ENCODE measurements around the gene NR4A1.
A peak's percentile ranks its signal among the peaks of the same experiment; 100 is the strongest.

NR4A1 gene

GRCh38 chr12:52044292-52044983, 6.8 kb upstream of the NR4A1 start:
- TF ChIP-seq ZNF138 (tag by site-specific recombination; IDR thresholded peaks at IDR 0.05; ENCODE audit: borderline replicate concordance) = no peak
- TF ChIP-seq ZNF768 (tag by site-specific recombination; IDR thresholded peaks at IDR 0.05) = no peak
- TF ChIP-seq ZNF623 (tag by site-specific recombination; IDR thresholded peaks at IDR 0.05) = no peak
- TF ChIP-seq ZNF2 (tag by site-specific recombination; IDR thresholded peaks at IDR 0.05) = no peak
- TF ChIP-seq KLF9 (tag by site-specific recombination; IDR thresholded peaks at IDR 0.05; ENCODE audit: low read depth) = no peak
- TF ChIP-seq ZNF223 (tag by site-specific recombination; IDR thresholded peaks at IDR 0.05) = no peak
- TF ChIP-seq ZNF391 (tag by site-specific recombination; IDR thresholded peaks at IDR 0.05; ENCODE audit: borderline replicate concordance, low read depth) = no peak
- TF ChIP-seq ZNF518A (tag by site-specific recombination; conservative IDR thresholded peaks at IDR 0.05; ENCODE audit: low read depth) = no peak
- TF ChIP-seq GLI4 (tag by site-specific recombination; IDR thresholded peaks at IDR 0.05) = no peak
- no peak for TF ChIP-seq ZBTB44 (tag by site-specific recombination; IDR thresholded peaks at IDR 0.05)
- no peak for TF ChIP-seq TSHZ1 (tag by site-specific recombination; IDR thresholded peaks at IDR 0.05; ENCODE audit: borderline replicate concordance)
- ChIA-PET CTCF (interaction anchor here (4.0 kb wide), 1 partner anchor 20 kb away, joined by 23 read pairs; no protein-coding TSS in a partner anchor), POLR2A (interaction anchor here (0.9 to 1.3 kb wide), 2 partner anchors 12 to 79 kb away, joined by 3 to 4 read pairs; no protein-coding TSS in a partner anchor)
- Histone ChIP-seq H3K27ac (ENCODE audit: extremely low read depth, low read depth, low read length) (no peak overlapping the region), H3K4me3 (ENCODE audit: low read depth, low read length) (no peak overlapping the region), H3K9me3 (ENCODE audit: control insufficient read depth, insufficient read depth, low read depth, low read length) (no peaks in the 10 kb centered on the region), H3K36me3 (ENCODE audit: control insufficient read depth in 2 of 2, insufficient read depth in 1 of 2, low read length in 2 of 2) (peaks cover 0 to 4% of the 10 kb centered on the region in 2 experiments; a peak in 1 of 3 replicates), H3K4me1 (ENCODE audit: control insufficient read depth, insufficient read depth, low read length) (no peaks in the 10 kb centered on the region)

- peak; percentile 91 for TF ChIP-seq KLF1 (tag by site-specific recombination; IDR thresholded peaks at IDR 0.05)
- TF ChIP-seq YY2 (tag by site-specific recombination; IDR thresholded peaks at IDR 0.05) = no peak
- ChIA-PET CTCF (interaction anchor here (4.0 kb wide), 1 partner anchor 21 kb away, joined by 23 read pairs; no protein-coding TSS in a partner anchor), POLR2A (no interaction called here)
- H3K4me3 ChIP-seq (ENCODE audit: low read depth, low read length) = no peak overlapping the region
- H3K4me1 ChIP-seq (ENCODE audit: control insufficient read depth, insufficient read depth, low read length) = 0 out of 2 replicates have a peak, but pooled peaks cover 4% of the 10 kb centered on the region
- H3K27ac ChIP-seq (ENCODE audit: extremely low read depth, low read depth, low read length) = no peak overlapping the region
- no peaks in the 10 kb centered on the region for H3K9me3 ChIP-seq (ENCODE audit: control insufficient read depth, insufficient read depth, low read depth, low read length)
- peaks cover 0 to 4% of the 10 kb centered on the region in 2 experiments; a peak in 1 of 3 replicates for H3K36me3 ChIP-seq (ENCODE audit: control insufficient read depth in 2 of 2, insufficient read depth in 1 of 2, low read length in 2 of 2)
These were observed 5.4 kb upstream of the NR4A1 start for GRCh38 chr12:52045794-52046199.
